ENCODE measurements around the gene NAT8L. TPM values are rescaled to one million over a fixed set of nuclear protein-coding genes. Genes with fewer than 3 reads are reported as not detected.

The NAT8L gene
- polyA plus RNA-seq, 3 donors = 0.01 TPM; not detected in 2

DNA sequence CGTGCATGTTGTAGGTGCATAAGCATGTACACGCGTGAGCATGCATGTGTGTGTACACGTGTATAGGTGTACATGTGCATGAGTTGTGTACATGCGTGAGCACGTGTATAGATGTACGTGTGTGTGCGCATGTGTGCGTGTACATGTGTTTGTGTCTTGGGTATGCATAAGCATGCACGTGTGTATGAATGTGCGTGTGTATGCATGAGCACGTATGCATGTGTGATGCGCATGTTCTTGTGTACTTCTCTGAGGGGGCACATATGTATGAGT, 9.0 kb downstream of the NAT8L start:
- H3K27ac ChIP-seq (ENCODE audit: low read depth in 1 of 2, low read length in 2 of 2) = no peak overlapping the region
- no peak overlapping the region for H3K4me2 ChIP-seq (replicated peaks; ENCODE audit: extremely low read depth, low read length, poor library complexity, severe bottlenecking)
- Mint-ChIP-seq H3K4me3 (no peak overlapping the region), H3K27me3 (ENCODE audit: low read depth in 3 of 3) (peaks cover 2 to 4% (median 2%) of the 10 kb centered on the region in 3 donors), H3K4me1 (no peaks in the 10 kb centered on the region), H3K27ac (no peak overlapping the region), H3K9me3 (peaks cover 0 to 4% (median 0%) of the 10 kb centered on the region in 7 donors), H3K36me3 (no peaks in the 10 kb centered on the region)
- H3K36me3 ChIP-seq (replicated peaks in 1 of 2; ENCODE audit: control insufficient read depth in 1 of 2, insufficient read depth in 2 of 2, low read length in 2 of 2) = no peaks in the 10 kb centered on the region
- H3K4me3 ChIP-seq (replicated peaks in 1 of 3; ENCODE audit: low read depth in 2 of 3, low read length in 3 of 3) = no peak overlapping the region
- no peak overlapping the region for H3K9ac ChIP-seq (ENCODE audit: insufficient read depth, low read length, poor library complexity, severe bottlenecking)
- H3K4me1 ChIP-seq (ENCODE audit: control insufficient read depth in 1 of 2, insufficient read depth in 2 of 2, low read length in 2 of 2) = no peaks in the 10 kb centered on the region
- no peak overlapping the region for H2AFZ ChIP-seq (ENCODE audit: insufficient read depth, low read depth, low read length, poor library complexity, severe bottlenecking)
- WGBS (ENCODE audit: insufficient coverage) = 97% methylated on average over 13 of the region's 13 CpGs
- H3K27me3 ChIP-seq (ENCODE audit: control insufficient read depth in 2 of 2, insufficient read depth in 2 of 2, low read length in 2 of 2) = no peaks in the 10 kb centered on the region
- no peak for DNase-seq
- TF ChIP-seq, protein P1, sequence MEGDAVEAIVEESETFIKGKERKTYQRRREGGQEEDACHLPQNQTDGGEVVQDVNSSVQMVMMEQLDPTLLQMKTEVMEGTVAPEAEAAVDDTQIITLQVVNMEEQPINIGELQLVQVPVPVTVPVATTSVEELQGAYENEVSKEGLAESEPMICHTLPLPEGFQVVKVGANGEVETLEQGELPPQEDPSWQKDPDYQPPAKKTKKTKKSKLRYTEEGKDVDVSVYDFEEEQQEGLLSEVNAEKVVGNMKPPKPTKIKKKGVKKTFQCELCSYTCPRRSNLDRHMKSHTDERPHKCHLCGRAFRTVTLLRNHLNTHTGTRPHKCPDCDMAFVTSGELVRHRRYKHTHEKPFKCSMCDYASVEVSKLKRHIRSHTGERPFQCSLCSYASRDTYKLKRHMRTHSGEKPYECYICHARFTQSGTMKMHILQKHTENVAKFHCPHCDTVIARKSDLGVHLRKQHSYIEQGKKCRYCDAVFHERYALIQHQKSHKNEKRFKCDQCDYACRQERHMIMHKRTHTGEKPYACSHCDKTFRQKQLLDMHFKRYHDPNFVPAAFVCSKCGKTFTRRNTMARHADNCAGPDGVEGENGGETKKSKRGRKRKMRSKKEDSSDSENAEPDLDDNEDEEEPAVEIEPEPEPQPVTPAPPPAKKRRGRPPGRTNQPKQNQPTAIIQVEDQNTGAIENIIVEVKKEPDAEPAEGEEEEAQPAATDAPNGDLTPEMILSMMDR (IDR thresholded peaks at IDR 0.05) = no peak
- intact Hi-C loops (cut with micrococcal nuclease) = no loop called here
- H3K9me3 ChIP-seq (replicated peaks in 1 of 2; ENCODE audit: control insufficient read depth in 1 of 2, insufficient read depth in 1 of 2, low read length in 2 of 2) = no peaks in the 10 kb centered on the region
- H4K20me1 ChIP-seq (ENCODE audit: insufficient read depth, low read length) = no peaks in the 10 kb centered on the region
- no peaks in the 10 kb centered on the region for H3K79me2 ChIP-seq (ENCODE audit: insufficient read depth, low read length)

DNA sequence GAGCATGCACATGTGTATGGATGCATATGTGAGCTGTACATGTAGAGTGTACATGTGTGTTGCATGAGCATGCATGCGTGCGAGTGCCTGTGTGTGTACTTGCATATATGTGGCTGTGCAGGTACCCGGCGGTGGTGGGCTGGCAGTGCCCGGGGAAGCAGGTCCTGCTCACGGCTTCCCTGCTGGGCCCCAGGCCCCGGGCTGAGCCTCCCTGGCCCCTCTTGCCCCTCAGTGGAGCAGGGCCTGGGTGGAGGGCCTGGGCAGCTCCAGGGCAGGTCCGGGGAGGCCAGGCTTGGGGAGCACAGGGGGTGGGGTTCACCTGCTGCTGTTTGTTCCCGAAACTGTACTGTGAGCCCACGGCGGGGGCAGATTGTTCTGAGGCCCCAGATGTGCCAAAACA, 9.4 kb downstream of the NAT8L start:
- Mint-ChIP-seq H3K4me3 (no peak overlapping the region), H3K9me3 (peaks cover 0 to 4% (median 0%) of the 10 kb centered on the region in 7 donors), H3K36me3 (no peaks in the 10 kb centered on the region), H3K27ac (no peak overlapping the region), H3K4me1 (no peaks in the 10 kb centered on the region), H3K27me3 (ENCODE audit: low read depth in 3 of 3) (peaks cover 2 to 4% (median 2%) of the 10 kb centered on the region in 3 donors)
- Histone ChIP-seq H3K9me3 (replicated peaks in 1 of 2; ENCODE audit: control insufficient read depth in 1 of 2, insufficient read depth in 1 of 2, low read length in 2 of 2) (no peaks in the 10 kb centered on the region), H3K4me1 (ENCODE audit: control insufficient read depth in 1 of 2, insufficient read depth in 2 of 2, low read length in 2 of 2) (no peaks in the 10 kb centered on the region), H3K27me3 (ENCODE audit: control insufficient read depth in 2 of 2, insufficient read depth in 2 of 2, low read length in 2 of 2) (no peaks in the 10 kb centered on the region), H2AFZ (ENCODE audit: insufficient read depth, low read depth, low read length, poor library complexity, severe bottlenecking) (no peak overlapping the region), H3K4me2 (replicated peaks; ENCODE audit: extremely low read depth, low read length, poor library complexity, severe bottlenecking) (no peak overlapping the region), H3K27ac (ENCODE audit: low read depth in 1 of 2, low read length in 2 of 2) (no peak overlapping the region), H3K4me3 (replicated peaks in 1 of 3; ENCODE audit: low read depth in 2 of 3, low read length in 3 of 3) (no peak overlapping the region), H3K79me2 (ENCODE audit: insufficient read depth, low read length) (no peaks in the 10 kb centered on the region), H3K36me3 (replicated peaks in 1 of 2; ENCODE audit: control insufficient read depth in 1 of 2, insufficient read depth in 2 of 2, low read length in 2 of 2) (no peaks in the 10 kb centered on the region), H4K20me1 (ENCODE audit: insufficient read depth, low read length) (no peaks in the 10 kb centered on the region), H3K9ac (ENCODE audit: insufficient read depth, low read length, poor library complexity, severe bottlenecking) (no peak overlapping the region)
- intact Hi-C loops (cut with micrococcal nuclease) = no loop called here
- TF ChIP-seq, protein P1 (IDR thresholded peaks at IDR 0.05) = no peak
- no peak for DNase-seq
- 97% methylated on average over 6 of the region's 11 CpGs for WGBS (ENCODE audit: insufficient coverage)
